Heart left ventricle (tissue), 16 donors: Measurements from ENCODE around the gene CAMKK2. TPM values are rescaled to one million over a fixed set of nuclear protein-coding genes. Genes with fewer than 3 reads are reported as not detected.

ENCODE experiments used
- ATAC-seq, 4 donors: fragments of 200-7000 bp; cut with Tn5 transposase; one replicate each; pipeline ENCODE4 v1.9.1; 2020 to 2022; ENCODE audit warnings: moderate library complexity in 4 of 4, mild to moderate bottlenecking in 3 of 4, moderate number of reproducible peaks in 1 of 4
- DNase-seq, 5 donors: peaks; one replicate each; pipeline ENCODE4 v3.0.0-alpha.2; 2020
- H3K27ac ChIP-seq, 12 donors: fragments of 200-600 bp; sonication (generic) in 4 of 12; one replicate each; pipeline versions ENCODE4 v1.5.0 to v1.8.0; 2016 to 2022; ENCODE audit warnings: mild to moderate bottlenecking in 2 of 12
- H3K27me3 ChIP-seq, 9 donors: fragments of 200-600 bp; sonication (generic) in 2 of 9; one replicate each; pipeline versions ENCODE4 v1.5.1 to v1.8.0; 2016 to 2022; ENCODE audit warnings: mild to moderate bottlenecking in 3 of 9
- H3K36me3 ChIP-seq, 9 donors: fragments of 200-600 bp; sonication (generic) in 2 of 9; one replicate each; pipeline versions ENCODE4 v1.5.0 to v1.8.0; 2018 to 2022; ENCODE audit warnings: mild to moderate bottlenecking in 2 of 9
- H3K4me1 ChIP-seq, 12 donors: fragments of 200-600 bp; sonication (generic) in 4 of 12; one replicate each; pipeline versions ENCODE4 v1.5.0 to v1.8.0; 2016 to 2022; ENCODE audit warnings: mild to moderate bottlenecking in 3 of 12
- H3K4me3 ChIP-seq, 12 donors: fragments of 200-600 bp; sonication (generic) in 4 of 12; one replicate each; pipeline versions ENCODE4 v1.5.0 to v1.8.0; 2017 to 2022; ENCODE audit warnings: mild to moderate bottlenecking in 9 of 12, moderate library complexity in 4 of 12
- H3K9me3 ChIP-seq, 12 donors: fragments of 200-600 bp; sonication (generic) in 4 of 12; one replicate each; pipeline versions ENCODE4 v1.5.0 to v1.8.0; 2016 to 2022; ENCODE audit warnings: mild to moderate bottlenecking in 1 of 12
- POLR2A ChIP-seq, 2 donors: fragments of 450-650 bp; IDR thresholded peaks; one replicate each; pipeline ENCODE4 v1.6.1; 2017; ENCODE audit warnings: antibody characterized with exemption in 2 of 2, mild to moderate bottlenecking in 2 of 2, moderate library complexity in 2 of 2
- WGBS, 4 donors: extraction: QIAGEN DNeasy Blood & Tissue Kit in 2 of 4; methylation state at CpG; one replicate each; pipeline versions ENCODE4 v1.1.5 to v1.1.7; 2013 to 2018; 5-methylcytosine and 5-hydroxymethylcytosine counted together
- intact Hi-C, 10 donors: fragments of 100-400 bp; cut with DNase I; formaldehyde crosslinking; loops; one replicate each; pipeline versions ENCODE4 v1.11.1 to v1.14.2; 2022
- polyA plus RNA-seq, 2 donors: library from polyadenylated mRNA; stranded (reverse); fragments of 200-250 nt; gene quantifications; one replicate each; pipeline ENCODE4 v1.2.3, GENCODE V29; 2013
- total RNA-seq, 9 donors: library from RNA; depleted of rRNA in 2 of 9; stranded (reverse); fragments of >200 nt in 2 of 9; fragmentation: NEBNext Ultra II Directional in 3 of 9; extraction: Animal tissue kit (Norgen Biotek cat#: 25700) in 3 of 9; gene quantifications; one replicate each; pipeline versions ENCODE4 v1.1.0 to v1.2.4, GENCODE V29; 2016 to 2023
- TF ChIP-seq, protein P1 (sequence below), 12 donors: fragments of 200-600 bp; sonication (generic) in 4 of 12; IDR thresholded peaks; one replicate each; pipeline versions ENCODE4 v1.5.0 to v1.8.0; 2018 to 2022; ENCODE audit warnings: antibody characterized with exemption in 12 of 12, mild to moderate bottlenecking in 5 of 12
- donor health status: ischemic (EF 13 %, LVEDD 7.1; RV severe dilation, severe dysfunction).
- donor health status: healthy with polysubstance abuse.
- donor health status: DM: no; HTN: yes; CAD: no.
- donor health status: DM: no; HTN: no; CAD: no.
- donor health status: ischemic (EF 25% LVEDD 6.9; RV normal size, moderate dysfunction).
- donor health status: ischemic (EF 25% LVEDD 5.7; RV mildly dilated, moderate dysfunction).
- donor health status: healthy.
- donor health status: DM: yes; HTN: yes; CAD: no.
- donor health status: ischemic (EF 35%, LVEDD 5.7; RV mildly dilated, moderate dysfunction).
- donor health status: nonischemic (EF 11% LVEDD 7.7; RV severe dilation, severe dysfunction).
- donor health status: DM: yes; HTN: yes; CAD: no.
- donor health status: PGD.
- donor health status: ischemic (EF 29% LVEDD 5.4; RV normal size, mild dysfunction).
- donor health status: nonischemic (EF 23%, LVEDD 6.1; RV moderate dilation, normal function).

Gene CAMKK2
- total and polyA plus RNA-seq, 11 donors = 7.4 to 28.2 (median 16.0) TPM

- no peak overlapping the region for H3K27ac ChIP-seq
- 97 to 100% (median 97%) methylated on average over 1 of the region's 1 CpG for WGBS, 4 donors
- intact Hi-C loops = no loop called here
- H3K4me3 ChIP-seq = no peak overlapping the region
- H3K36me3 ChIP-seq = peaks cover 0 to 89% (median 76%) of the 10 kb centered on the region in 9 donors
- H3K27me3 ChIP-seq = no peaks in the 10 kb centered on the region
- no peak for TF ChIP-seq POLR2A (IDR thresholded peaks at IDR 0.05)
- TF ChIP-seq, protein P1, sequence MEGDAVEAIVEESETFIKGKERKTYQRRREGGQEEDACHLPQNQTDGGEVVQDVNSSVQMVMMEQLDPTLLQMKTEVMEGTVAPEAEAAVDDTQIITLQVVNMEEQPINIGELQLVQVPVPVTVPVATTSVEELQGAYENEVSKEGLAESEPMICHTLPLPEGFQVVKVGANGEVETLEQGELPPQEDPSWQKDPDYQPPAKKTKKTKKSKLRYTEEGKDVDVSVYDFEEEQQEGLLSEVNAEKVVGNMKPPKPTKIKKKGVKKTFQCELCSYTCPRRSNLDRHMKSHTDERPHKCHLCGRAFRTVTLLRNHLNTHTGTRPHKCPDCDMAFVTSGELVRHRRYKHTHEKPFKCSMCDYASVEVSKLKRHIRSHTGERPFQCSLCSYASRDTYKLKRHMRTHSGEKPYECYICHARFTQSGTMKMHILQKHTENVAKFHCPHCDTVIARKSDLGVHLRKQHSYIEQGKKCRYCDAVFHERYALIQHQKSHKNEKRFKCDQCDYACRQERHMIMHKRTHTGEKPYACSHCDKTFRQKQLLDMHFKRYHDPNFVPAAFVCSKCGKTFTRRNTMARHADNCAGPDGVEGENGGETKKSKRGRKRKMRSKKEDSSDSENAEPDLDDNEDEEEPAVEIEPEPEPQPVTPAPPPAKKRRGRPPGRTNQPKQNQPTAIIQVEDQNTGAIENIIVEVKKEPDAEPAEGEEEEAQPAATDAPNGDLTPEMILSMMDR (IDR thresholded peaks at IDR 0.05) = no peak
- ATAC-seq = no peak
- H3K9me3 ChIP-seq = no peaks in the 10 kb centered on the region
- DNase-seq = no peak
- no peaks in the 10 kb centered on the region for H3K4me1 ChIP-seq
Measured at GRCh38 chr12:121267822-121268221, 28.7 kb downstream of the CAMKK2 start.

GRCh38 chr12:121264951-121265515 is 31.5 kb downstream of the CAMKK2 start:
- WGBS, 4 donors = 77 to 88% (median 86%) methylated on average over 10 of the region's 10 CpGs
- TF ChIP-seq POLR2A (IDR thresholded peaks at IDR 0.05) = no peak
- TF ChIP-seq, protein P1 (IDR thresholded peaks at IDR 0.05) = no peak

GRCh38 chr12:121264135-121264534 is 32.4 kb downstream of the CAMKK2 start:
- no peaks in the 10 kb centered on the region for H3K4me1 ChIP-seq
- WGBS, 4 donors = 90 to 94% (median 91%) methylated on average over 8 of the region's 8 CpGs
- no peak for TF ChIP-seq POLR2A (IDR thresholded peaks at IDR 0.05)
- TF ChIP-seq, protein P1 (IDR thresholded peaks at IDR 0.05) = no peak
- no peaks in the 10 kb centered on the region for H3K9me3 ChIP-seq
- ATAC-seq = no peak
- intact Hi-C loops = no loop called here
- no peak overlapping the region for H3K27ac ChIP-seq
- no peak for DNase-seq
- no peaks in the 10 kb centered on the region for H3K27me3 ChIP-seq
- peaks cover 0 to 99% (median 81%) of the 10 kb centered on the region in 9 donors for H3K36me3 ChIP-seq
- H3K4me3 ChIP-seq = no peak overlapping the region

More at GRCh38 chr12:121264951-121265515, 31.5 kb downstream of the CAMKK2 start:
- Histone ChIP-seq H3K27me3 (no peaks in the 10 kb centered on the region), H3K27ac (no peak overlapping the region), H3K4me3 (no peak overlapping the region), H3K9me3 (no peaks in the 10 kb centered on the region), H3K4me1 (no peaks in the 10 kb centered on the region), H3K36me3 (peaks cover 0 to 99% (median 81%) of the 10 kb centered on the region in 9 donors)
- no peak for ATAC-seq
- intact Hi-C loops = no loop called here
- DNase-seq = no peak

GRCh38 chr12:121263206-121263935 is 33.1 kb downstream of the CAMKK2 start:
- H3K4me1 ChIP-seq = no peaks in the 10 kb centered on the region
- no peak for TF ChIP-seq POLR2A (IDR thresholded peaks at IDR 0.05)
- TF ChIP-seq, protein P1 (IDR thresholded peaks at IDR 0.05) = no peak
- H3K9me3 ChIP-seq = no peaks in the 10 kb centered on the region
- H3K36me3 ChIP-seq = peaks cover 0 to 97% (median 81%) of the 10 kb centered on the region in 9 donors
- DNase-seq (no peak), ATAC-seq (no peak)
- WGBS, 4 donors = 95 to 97% (median 96%) methylated on average over 8 to 10 of the region's 10 CpGs
- H3K4me3 ChIP-seq = no peak overlapping the region
- intact Hi-C loops = no loop called here
- H3K27ac ChIP-seq = no peak overlapping the region
- no peaks in the 10 kb centered on the region for H3K27me3 ChIP-seq
